ENCODE results near the gene EN1.

EN1 gene

DNA sequence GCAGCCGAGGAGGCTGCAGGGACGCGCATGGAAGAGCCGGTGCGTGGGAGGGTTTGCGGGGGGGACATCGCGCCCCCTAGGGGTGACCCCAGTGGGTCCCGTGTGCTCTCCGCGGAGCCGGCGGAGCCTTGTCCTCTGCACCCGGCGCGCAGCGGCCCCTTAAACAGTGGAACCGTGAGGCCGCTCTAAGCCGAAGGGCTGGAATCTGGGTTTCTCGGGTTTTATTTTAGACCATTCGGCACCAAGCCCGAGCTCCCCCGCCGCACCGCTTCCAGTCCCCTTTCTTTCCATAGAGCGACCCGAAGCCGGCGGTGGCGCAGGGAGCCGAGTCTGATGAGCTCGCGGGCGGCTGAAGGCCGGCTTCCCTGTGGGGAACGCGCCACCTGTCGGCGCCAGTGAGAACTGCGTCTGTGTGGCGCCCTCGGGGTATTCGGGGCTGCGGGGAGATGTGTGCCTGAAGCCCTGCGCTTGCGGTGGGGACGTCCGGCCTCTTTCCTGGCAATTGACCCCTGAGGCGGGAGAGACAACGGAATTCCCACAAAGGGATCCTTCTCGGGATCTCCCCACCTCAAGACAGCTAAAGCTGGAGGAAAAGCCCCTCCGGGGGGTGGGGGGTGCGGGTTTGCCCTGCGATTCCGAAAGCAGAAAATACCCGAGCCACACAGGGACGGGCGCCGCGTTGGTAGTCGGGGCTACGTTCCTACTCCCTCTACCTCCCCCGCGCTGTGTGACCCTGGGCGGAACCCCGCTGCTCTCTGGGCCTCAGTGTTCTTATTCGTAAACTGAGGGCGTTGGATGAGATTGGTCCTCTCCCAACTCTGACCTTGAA, 8.2 kb upstream of the EN1 start:
- DNase-seq = no peak

DNA sequence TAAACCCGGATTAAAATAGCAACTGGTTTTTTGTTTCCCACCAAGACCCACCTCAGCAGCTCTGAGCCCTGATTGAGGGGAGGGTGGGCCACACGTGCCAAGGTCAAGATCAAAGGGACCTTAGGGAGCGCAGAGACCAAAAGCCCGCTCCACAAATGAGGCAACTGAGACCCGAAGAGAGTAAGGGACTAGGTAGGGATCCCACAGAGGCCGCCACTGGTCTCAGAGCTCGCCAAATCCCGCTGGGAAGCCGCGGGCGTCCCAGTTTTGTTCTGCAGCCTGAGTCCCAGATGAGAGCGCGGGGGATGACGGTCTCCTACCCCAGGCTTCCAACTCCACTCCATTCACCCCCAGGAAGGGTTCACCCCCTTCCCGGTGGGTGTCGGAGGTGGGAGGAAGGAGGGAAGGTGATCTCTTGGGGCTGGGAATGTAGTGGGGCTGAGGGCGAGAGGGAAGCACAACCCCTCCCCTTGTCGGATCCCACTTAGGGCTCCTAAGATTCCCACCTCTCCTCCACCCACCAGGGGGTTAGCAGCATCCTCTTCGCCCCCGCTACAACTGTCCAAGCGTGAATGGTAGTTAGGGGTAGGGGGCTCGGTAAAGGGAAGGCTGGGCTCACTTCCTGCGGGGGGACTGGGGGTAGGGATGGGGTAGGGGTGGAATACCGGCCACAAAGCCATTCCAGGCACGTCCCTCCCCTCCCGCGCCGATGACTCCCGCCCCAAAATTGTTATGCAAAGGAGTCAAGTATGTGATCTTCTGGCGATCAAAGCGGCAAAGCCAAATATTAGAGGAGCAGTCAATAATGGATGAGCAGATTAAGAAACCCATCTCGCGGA, 7.3 kb upstream of the EN1 start:
- no peak for DNase-seq

GRCh38 chr2:118853651-118854291, 6.3 kb upstream of the EN1 start:
- DNase-seq = no peak

DNA sequence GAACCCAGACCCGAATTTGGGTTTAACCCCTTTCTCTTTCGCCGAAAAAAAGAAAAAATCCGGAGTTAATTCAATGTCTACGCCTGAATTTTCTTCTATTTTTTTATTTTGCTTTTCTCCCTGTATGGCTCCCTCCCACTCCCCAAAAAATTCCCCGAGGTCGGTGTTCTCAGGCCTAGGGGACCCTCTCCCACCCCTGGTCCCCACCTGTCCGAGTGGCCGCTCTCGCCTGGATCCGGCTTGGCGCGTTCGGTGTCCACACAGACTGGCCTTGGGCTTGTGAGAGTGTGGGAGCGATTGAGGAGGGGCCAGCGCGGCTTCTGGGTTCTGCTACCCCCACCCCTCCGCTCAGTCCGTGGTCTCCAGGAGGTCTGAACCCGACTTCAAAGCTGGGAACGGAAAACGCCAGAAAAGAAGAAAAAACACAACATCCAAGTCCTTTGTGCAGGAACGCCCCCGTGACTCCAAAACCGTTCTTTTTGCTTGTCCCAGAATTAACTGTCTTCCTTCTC, 5.7 kb upstream of the EN1 start:
- no peak for DNase-seq

DNA sequence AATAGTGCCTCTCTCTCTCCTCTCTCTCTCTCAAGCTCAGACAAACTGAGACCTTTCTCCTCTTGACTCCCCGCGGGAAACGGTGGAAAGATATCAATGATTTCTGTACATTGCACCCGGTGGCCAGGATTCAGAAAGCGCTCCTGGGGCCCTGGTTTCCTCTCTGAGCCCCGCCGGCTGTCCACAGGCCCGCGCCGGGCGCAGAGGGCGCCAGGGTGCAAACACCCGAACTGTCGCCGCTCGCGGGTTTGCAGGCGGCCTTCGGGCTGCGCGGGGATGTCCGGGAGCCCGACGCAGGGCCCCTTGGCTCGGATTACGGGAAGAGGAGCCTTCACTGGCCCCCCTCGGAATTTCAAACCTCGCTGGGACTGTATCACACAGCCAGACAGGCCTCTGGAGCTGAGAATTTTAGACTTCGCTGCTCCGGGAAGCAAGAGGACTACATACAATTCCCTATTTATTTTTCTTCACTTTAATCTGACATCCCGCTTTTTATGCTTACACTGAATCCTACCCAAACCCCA, 5.2 kb upstream of the EN1 start:
- no peak for DNase-seq

- no peak for DNase-seq
These were observed 4.2 kb upstream of the EN1 start for GRCh38 chr2:118851650-118852049.

DNA sequence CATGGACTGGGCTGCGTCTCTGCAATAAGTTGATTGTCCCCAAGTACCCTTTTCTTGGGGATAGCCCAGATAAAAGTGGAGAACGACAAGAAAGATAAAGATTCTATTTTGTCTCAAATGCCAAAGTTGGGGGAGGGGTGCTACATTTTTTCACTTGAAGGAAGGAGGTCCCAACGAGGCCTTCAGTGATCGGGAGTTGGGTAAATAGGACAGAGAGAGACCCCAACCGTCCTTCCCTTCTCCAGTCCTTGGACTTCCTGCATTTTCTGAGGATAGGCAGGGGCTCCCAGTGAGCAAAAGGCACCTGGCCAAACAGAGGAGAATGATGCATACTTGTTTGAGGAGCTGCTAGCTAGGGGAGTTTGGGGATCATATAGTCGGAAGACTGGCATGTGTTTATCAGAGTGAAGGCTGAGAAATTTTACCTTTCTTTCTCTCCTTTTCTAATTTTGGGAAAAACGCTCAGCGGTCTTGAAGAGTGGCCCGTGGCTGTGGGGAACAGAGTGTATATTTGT, 3.5 kb upstream of the EN1 start:
- no peak for DNase-seq

GRCh38 chr2:118850168-118850900, 2.9 kb upstream of the EN1 start:
- no peak for DNase-seq

- no peak for DNase-seq
These were observed 2.0 kb upstream of the EN1 start for GRCh38 chr2:118849226-118850167.

GRCh38 chr2:118848381-118849225, 1.2 kb upstream of the EN1 start:
- DNase-seq = no peak

- peak; percentile 23 for DNase-seq
These were observed 319 bp upstream of the EN1 start for GRCh38 chr2:118847762-118848172.

GRCh38 chr2:118846442-118846952, 951 bp downstream of the EN1 start:
- DNase-seq = no peak

GRCh38 chr2:118845522-118846441, 1.7 kb downstream of the EN1 start:
- DNase-seq = no peak

DNA sequence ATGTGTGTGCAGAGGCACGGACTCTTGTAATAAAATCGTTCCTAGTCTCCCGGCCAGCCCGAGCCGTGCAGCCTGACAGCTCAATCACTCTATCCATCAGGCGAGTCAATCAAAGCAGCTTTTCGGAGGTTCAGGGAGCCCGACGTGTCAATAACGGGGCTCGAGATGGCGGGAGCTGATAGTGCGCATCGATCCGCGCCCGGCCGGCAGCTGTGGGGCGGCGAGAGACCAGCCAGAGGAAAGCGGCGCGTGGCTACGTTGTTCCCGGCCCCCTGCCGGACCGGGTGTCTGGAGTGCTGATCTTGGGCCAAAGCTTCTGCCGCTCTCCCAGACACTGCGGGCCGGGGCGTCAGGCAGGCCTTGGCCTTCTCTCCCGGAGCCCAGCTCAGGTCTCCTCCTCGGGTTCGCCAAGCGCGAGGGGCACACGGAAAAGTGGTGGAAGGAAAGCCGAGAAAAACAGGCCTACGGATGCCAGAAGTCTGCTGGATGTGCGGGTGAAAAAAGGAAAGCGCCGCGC, 2.4 kb downstream of the EN1 start:
- no peak for DNase-seq

DNA sequence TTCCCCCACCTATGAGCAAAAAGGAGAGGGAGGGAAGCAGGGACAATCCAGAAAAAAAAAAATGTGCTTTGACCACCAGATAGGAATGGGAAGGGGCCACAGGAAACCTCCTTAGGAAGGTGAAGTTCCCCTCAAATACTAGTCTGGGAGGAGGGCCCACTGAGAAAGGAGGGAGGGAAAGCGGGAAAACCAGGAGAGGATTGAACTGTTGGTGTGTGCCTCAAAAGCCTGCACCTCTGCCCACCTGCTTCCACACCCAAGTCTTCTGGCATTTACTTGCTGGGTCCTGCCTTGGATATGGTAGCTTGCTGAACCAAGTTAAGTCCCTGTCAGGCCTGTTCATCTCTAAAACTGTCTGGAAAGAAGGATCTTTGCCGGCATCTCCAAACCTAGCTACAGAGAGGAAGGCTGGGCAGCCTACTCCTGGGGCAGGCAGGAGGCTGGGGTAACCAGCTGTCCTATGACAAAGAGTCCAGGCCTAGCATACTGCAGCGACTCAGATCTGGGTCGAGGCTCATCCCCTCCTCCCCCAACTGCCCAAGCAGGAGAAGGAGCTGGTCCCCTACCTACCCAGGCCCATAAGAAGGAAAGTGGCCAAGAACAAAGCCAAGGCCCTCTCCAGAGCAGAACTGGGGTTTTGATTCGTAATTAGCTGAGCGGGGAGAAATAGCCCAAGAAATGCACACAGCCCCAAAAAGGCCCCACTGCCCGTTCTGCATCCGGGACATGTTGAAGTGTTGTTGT, 3.0 kb downstream of the EN1 start:
- DNase-seq = no peak

GRCh38 chr2:118843483-118844132, 3.8 kb downstream of the EN1 start:
- no peak for DNase-seq

All from NCI-H1417 treated with DMSO at 0.1 percent for 48 hours (cell line).